ENCODE measurements around the gene SGTB.

SGTB gene

DNA sequence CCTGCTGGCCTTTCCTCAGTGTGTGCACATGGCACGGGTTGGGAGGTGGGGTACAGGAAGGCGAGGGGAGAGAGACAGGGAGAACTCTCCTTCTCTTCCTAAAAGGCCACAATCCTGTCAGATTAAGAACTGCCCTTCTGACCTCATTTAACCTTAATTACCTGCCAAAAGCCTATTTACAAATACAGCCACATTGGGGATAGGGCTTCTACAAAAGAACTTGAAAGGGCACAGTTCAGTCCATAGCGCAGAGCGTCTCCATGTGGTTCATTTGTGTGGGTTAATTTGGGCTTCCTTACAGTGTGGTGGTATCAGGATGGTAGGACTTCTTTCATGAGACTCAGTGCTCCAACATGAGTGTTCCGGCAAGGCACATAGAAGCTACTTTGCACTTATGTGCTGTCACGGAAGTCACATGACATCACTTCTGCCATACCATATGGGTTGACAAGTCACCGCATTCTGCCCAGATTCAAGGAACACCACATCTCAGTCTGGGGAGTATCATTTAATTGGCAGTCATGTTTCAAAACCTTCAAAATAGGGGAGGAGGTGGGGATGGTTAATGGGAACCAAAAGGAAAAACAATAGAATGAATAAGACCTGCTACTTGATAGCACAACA, 46.9 kb upstream of the SGTB start:
- no peaks in the 10 kb centered on the region for H3K9me2 ChIP-seq (replicated peaks; ENCODE audit: low read depth, low read length)
- no peaks in the 10 kb centered on the region for H3K27me3 ChIP-seq (ENCODE audit: insufficient read depth, low read length, poor library complexity, severe bottlenecking)
- no peak overlapping the region for H2AFZ ChIP-seq (ENCODE audit: low read length)
- no peak overlapping the region for H3K9ac ChIP-seq (ENCODE audit: low read depth, low read length, poor library complexity, severe bottlenecking)
- no peaks in the 10 kb centered on the region for H3K4me1 ChIP-seq (ENCODE audit: insufficient read depth, low read length, poor library complexity, severe bottlenecking)
- no peaks in the 10 kb centered on the region for H3K79me2 ChIP-seq (ENCODE audit: insufficient read depth, low read length)
- no peaks in the 10 kb centered on the region for H3F3A ChIP-seq (ENCODE audit: low read depth)
- no peaks in the 10 kb centered on the region for H3K36me3 ChIP-seq (ENCODE audit: insufficient read depth, low read length)
- no peak overlapping the region for H3K4me3 ChIP-seq (ENCODE audit: low read length, poor library complexity, severe bottlenecking)
- no peaks in the 10 kb centered on the region for H3K9me3 ChIP-seq (ENCODE audit: insufficient read depth, low read depth, low read length)
- no peak for TF ChIP-seq EZH2phosphoT487 (IDR thresholded peaks at IDR 0.05; ENCODE audit: borderline replicate concordance)
- TF ChIP-seq, protein P1, sequence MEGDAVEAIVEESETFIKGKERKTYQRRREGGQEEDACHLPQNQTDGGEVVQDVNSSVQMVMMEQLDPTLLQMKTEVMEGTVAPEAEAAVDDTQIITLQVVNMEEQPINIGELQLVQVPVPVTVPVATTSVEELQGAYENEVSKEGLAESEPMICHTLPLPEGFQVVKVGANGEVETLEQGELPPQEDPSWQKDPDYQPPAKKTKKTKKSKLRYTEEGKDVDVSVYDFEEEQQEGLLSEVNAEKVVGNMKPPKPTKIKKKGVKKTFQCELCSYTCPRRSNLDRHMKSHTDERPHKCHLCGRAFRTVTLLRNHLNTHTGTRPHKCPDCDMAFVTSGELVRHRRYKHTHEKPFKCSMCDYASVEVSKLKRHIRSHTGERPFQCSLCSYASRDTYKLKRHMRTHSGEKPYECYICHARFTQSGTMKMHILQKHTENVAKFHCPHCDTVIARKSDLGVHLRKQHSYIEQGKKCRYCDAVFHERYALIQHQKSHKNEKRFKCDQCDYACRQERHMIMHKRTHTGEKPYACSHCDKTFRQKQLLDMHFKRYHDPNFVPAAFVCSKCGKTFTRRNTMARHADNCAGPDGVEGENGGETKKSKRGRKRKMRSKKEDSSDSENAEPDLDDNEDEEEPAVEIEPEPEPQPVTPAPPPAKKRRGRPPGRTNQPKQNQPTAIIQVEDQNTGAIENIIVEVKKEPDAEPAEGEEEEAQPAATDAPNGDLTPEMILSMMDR (conservative IDR thresholded peaks at IDR 0.05; ENCODE audit: low read length) = no peak
- no peak overlapping the region for H3K4me2 ChIP-seq (ENCODE audit: low read depth, low read length, poor library complexity, severe bottlenecking)
- H4K20me1 ChIP-seq (ENCODE audit: insufficient read depth, low read length, poor library complexity, severe bottlenecking) = no peaks in the 10 kb centered on the region

DNA sequence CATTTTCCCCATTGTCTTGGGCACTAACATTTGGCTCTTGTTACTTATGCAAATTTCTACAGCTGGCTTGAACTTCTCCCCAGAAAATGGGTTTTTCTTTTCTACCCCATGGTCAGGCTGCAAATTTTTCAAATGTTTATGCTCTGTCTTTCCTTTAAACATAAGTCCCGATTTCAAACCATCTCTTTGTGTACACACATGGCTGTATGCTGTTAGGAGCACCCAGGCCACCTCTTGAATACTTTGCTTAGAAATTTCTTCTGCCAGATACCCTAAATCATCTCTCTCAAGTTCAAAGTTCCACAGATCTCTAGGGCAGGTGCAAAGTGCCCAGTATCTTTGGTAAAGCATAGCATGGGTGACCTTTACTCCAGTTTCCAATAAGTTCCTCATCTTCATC, 45.7 kb upstream of the SGTB start:
- Histone ChIP-seq H3K4me3 (ENCODE audit: low read length, poor library complexity, severe bottlenecking) (no peak overlapping the region), H3K79me2 (ENCODE audit: insufficient read depth, low read length) (no peaks in the 10 kb centered on the region), H4K20me1 (ENCODE audit: insufficient read depth, low read length, poor library complexity, severe bottlenecking) (no peaks in the 10 kb centered on the region), H3K9me3 (ENCODE audit: insufficient read depth, low read depth, low read length) (no peaks in the 10 kb centered on the region), H2AFZ (ENCODE audit: low read length) (no peak overlapping the region), H3K4me2 (ENCODE audit: low read depth, low read length, poor library complexity, severe bottlenecking) (no peak overlapping the region), H3K9ac (ENCODE audit: low read depth, low read length, poor library complexity, severe bottlenecking) (no peak overlapping the region), H3K4me1 (ENCODE audit: insufficient read depth, low read length, poor library complexity, severe bottlenecking) (no peaks in the 10 kb centered on the region), H3K9me2 (replicated peaks; ENCODE audit: low read depth, low read length) (no peaks in the 10 kb centered on the region), H3F3A (ENCODE audit: low read depth) (no peaks in the 10 kb centered on the region), H3K27me3 (ENCODE audit: insufficient read depth, low read length, poor library complexity, severe bottlenecking) (no peaks in the 10 kb centered on the region), H3K36me3 (ENCODE audit: insufficient read depth, low read length) (no peaks in the 10 kb centered on the region)
- no peak for TF ChIP-seq EZH2phosphoT487 (IDR thresholded peaks at IDR 0.05; ENCODE audit: borderline replicate concordance)
- TF ChIP-seq, protein P1 (conservative IDR thresholded peaks at IDR 0.05; ENCODE audit: low read length) = no peak

DNA sequence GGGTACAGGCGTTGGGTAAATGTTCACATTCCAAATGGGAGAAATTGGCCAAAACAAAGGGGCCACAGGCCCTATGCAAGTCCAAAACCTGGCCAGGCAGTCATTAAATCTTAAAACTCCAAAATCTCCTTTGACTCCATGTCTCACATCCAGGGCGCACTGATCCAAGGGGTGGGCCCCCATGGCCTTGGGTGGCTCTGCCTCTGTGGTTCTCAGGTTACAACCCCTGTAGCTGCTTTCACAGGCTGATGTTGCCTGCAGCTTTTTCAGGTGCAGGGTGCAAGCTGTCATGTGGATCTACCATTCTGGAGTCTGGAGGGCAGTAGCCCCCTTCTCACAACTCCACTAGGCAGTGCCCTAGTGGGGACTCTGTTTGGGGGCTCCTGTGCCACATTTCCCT, 44.9 kb upstream of the SGTB start:
- H3K9me2 ChIP-seq (replicated peaks; ENCODE audit: low read depth, low read length) = no peaks in the 10 kb centered on the region
- H3K36me3 ChIP-seq (ENCODE audit: insufficient read depth, low read length) = no peaks in the 10 kb centered on the region

More for the DNA sequence above, 44.9 kb upstream of the SGTB start:
- Histone ChIP-seq H4K20me1 (ENCODE audit: insufficient read depth, low read length, poor library complexity, severe bottlenecking) (no peaks in the 10 kb centered on the region), H3K4me1 (ENCODE audit: insufficient read depth, low read length, poor library complexity, severe bottlenecking) (no peaks in the 10 kb centered on the region), H3K9me3 (ENCODE audit: insufficient read depth, low read depth, low read length) (no peaks in the 10 kb centered on the region), H3K27me3 (ENCODE audit: insufficient read depth, low read length, poor library complexity, severe bottlenecking) (no peaks in the 10 kb centered on the region), H3K79me2 (ENCODE audit: insufficient read depth, low read length) (no peaks in the 10 kb centered on the region), H3K9ac (ENCODE audit: low read depth, low read length, poor library complexity, severe bottlenecking) (no peak overlapping the region), H3F3A (ENCODE audit: low read depth) (no peaks in the 10 kb centered on the region), H3K4me3 (ENCODE audit: low read length, poor library complexity, severe bottlenecking) (no peak overlapping the region), H2AFZ (ENCODE audit: low read length) (no peak overlapping the region), H3K4me2 (ENCODE audit: low read depth, low read length, poor library complexity, severe bottlenecking) (no peak overlapping the region)
- TF ChIP-seq, protein P1 (conservative IDR thresholded peaks at IDR 0.05; ENCODE audit: low read length) = no peak
- TF ChIP-seq EZH2phosphoT487 (IDR thresholded peaks at IDR 0.05; ENCODE audit: borderline replicate concordance) = no peak
